ENCODE data around the gene DYNLRB1. TPM values are rescaled to one million over a fixed set of nuclear protein-coding genes. Genes with fewer than 3 reads are reported as not detected.
"Not testable (repeated sequence)": the region's sequence is repeated elsewhere in the genome, so short reads cannot be mapped to it uniquely, and the experiment has no call there.

Gene DYNLRB1
- total and polyA plus RNA-seq, 2 donors from 2014 or later = 185 to 676 TPM

DNA sequence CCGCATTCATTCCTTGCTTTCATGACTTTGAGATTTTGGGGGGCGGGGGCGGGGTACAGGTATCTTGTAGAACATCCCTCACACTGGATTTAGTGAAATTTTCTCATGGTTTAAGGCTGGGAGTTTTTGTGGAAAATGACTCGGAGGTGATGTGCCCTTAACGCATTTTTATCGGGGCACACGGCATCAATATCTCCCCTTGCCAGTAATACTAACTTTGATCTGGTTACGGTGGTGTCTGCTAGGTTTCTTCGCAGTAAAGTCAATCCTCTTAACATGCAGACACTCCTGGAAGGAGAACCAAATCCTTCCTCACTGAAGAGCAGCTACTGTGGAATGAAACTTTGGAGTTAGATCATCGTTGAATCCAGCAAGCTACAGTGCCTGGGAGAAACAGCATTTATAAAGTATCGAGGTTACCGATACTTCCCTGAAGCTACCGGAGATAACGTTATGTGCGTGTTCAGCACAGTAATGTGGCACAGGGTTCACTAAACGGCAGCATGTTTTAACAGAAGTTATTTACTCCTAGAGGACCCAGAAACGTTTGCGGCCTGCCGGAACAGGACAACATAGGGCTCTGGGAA lies 1.2 kb upstream of the DYNLRB1 start:
- no peak for FAIRE-seq
- Histone ChIP-seq H3K27me3 (ENCODE audit: control insufficient read depth, insufficient read depth, low read length) (no peaks in the 10 kb centered on the region), H3K9ac (ENCODE audit: low read length in 3 of 3) (peak overlapping the region; percentile 56 to 87 (median 65)), H3K36me3 (ENCODE audit: control insufficient read depth in 2 of 3, insufficient read depth in 3 of 3, low read length in 3 of 3) (no peaks in the 10 kb centered on the region), H3K4me3 (ENCODE audit: low read length in 3 of 3) (peak overlapping the region; percentile 79 to 94 (median 93)), H3K4me1 (ENCODE audit: control insufficient read depth in 2 of 3, insufficient read depth in 2 of 3, low read depth in 1 of 3, low read length in 3 of 3) (peaks cover 0 to 27% (median 16%) of the 10 kb centered on the region in 3 donors), H3K27ac (ENCODE audit: low read depth in 2 of 2, low read length in 2 of 2) (peak overlapping the region; percentile 95), H3K9me3 (ENCODE audit: control insufficient read depth in 2 of 3, insufficient read depth in 1 of 3, low read length in 3 of 3) (no peaks in the 10 kb centered on the region)
- no peak for DNase-seq
- TF ChIP-seq, protein P1, sequence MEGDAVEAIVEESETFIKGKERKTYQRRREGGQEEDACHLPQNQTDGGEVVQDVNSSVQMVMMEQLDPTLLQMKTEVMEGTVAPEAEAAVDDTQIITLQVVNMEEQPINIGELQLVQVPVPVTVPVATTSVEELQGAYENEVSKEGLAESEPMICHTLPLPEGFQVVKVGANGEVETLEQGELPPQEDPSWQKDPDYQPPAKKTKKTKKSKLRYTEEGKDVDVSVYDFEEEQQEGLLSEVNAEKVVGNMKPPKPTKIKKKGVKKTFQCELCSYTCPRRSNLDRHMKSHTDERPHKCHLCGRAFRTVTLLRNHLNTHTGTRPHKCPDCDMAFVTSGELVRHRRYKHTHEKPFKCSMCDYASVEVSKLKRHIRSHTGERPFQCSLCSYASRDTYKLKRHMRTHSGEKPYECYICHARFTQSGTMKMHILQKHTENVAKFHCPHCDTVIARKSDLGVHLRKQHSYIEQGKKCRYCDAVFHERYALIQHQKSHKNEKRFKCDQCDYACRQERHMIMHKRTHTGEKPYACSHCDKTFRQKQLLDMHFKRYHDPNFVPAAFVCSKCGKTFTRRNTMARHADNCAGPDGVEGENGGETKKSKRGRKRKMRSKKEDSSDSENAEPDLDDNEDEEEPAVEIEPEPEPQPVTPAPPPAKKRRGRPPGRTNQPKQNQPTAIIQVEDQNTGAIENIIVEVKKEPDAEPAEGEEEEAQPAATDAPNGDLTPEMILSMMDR (IDR thresholded peaks at IDR 0.05; ENCODE audit: borderline replicate concordance, extremely low read depth, insufficient read depth) = no peak
- intact Hi-C loops (cut with DNase I) = no loop called here

DNA sequence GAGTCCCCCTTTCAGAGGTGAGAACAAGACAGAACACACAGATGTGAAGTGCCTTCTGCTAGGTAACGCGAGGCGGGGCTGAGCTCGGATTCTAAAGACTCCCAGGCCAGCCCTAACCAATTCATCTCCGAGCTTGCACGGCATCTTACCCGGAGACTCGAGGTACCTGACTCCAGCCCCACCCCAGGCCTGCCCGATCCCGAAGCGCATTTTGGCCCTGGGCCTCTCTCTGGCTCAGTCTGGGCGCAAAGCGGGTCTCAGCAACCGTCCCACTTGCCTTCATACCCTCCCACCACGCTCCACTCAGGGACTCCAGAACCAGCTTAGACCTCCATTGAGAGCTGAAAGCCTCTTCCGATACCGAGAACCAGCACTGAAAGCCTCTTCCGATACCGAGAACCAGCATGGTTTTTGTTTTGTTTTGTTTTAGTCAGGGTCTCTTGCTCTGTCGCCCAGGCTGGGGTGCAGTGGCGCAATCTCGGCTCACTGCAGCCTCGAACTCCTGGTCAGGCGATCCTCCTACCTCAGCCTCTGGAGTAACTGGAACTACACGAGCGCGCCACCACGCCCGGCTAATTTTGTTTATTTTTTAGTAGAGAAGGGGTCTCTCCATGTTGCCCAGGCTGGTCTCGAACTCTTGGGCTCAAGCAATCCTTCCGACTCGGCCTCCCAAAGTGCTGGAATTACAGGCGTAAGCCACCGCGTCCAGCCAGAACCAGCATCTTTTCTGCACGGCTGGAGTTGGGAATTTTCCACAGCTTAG lies 557 bp upstream of the DYNLRB1 start:
- no peaks in the 10 kb centered on the region for H3K9me3 ChIP-seq (ENCODE audit: control insufficient read depth in 2 of 3, insufficient read depth in 1 of 3, low read length in 3 of 3)
- no peaks in the 10 kb centered on the region for H3K36me3 ChIP-seq (ENCODE audit: control insufficient read depth in 2 of 3, insufficient read depth in 3 of 3, low read length in 3 of 3)
- peak overlapping the region; percentile 95 for H3K27ac ChIP-seq (ENCODE audit: low read depth in 2 of 2, low read length in 2 of 2)
- FAIRE-seq = no peak
- H3K4me1 ChIP-seq (ENCODE audit: control insufficient read depth in 2 of 3, insufficient read depth in 2 of 3, low read depth in 1 of 3, low read length in 3 of 3) = peaks cover 0 to 23% (median 16%) of the 10 kb centered on the region in 3 donors
- H3K4me3 ChIP-seq (ENCODE audit: low read length in 3 of 3) = peak overlapping the region; percentile 79 to 94 (median 93)
- peak overlapping the region; percentile 56 to 87 (median 65) for H3K9ac ChIP-seq (ENCODE audit: low read length in 3 of 3)
- H3K27me3 ChIP-seq (ENCODE audit: control insufficient read depth, insufficient read depth, low read length) = no peaks in the 10 kb centered on the region
- peak; percentile 80 to 88 (median 83) for DNase-seq
- intact Hi-C loops (cut with DNase I) = no loop called here
- TF ChIP-seq, protein P1 (IDR thresholded peaks at IDR 0.05; ENCODE audit: borderline replicate concordance, extremely low read depth, insufficient read depth) = no peak

DNA sequence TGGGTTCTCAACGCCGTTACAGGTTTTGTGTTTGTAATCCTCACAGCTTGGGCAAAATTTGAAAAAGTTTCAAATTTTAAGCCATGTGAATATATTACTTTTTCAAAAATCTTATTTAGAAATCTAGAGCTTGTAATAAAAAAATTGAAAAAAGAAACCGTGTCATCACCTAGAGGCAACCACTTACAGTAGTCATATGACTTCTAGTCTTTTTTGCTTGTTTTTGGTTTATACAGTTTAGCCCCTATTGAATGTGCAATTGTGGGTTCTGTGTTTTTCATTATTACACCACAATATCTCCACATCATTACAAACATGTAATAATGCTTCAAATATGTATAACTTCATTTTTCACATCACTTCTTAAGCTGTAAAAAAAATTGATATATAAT lies 888 bp downstream of the DYNLRB1 start:
- Histone ChIP-seq H3K4me3 (ENCODE audit: low read length in 3 of 3) (peak overlapping the region; percentile 79 to 94 (median 93)), H3K9ac (ENCODE audit: low read length in 3 of 3) (peak overlapping the region; percentile 65 to 88 (median 86)), H3K36me3 (ENCODE audit: control insufficient read depth in 2 of 3, insufficient read depth in 3 of 3, low read length in 3 of 3) (no peaks in the 10 kb centered on the region), H3K4me1 (ENCODE audit: control insufficient read depth in 2 of 3, insufficient read depth in 2 of 3, low read depth in 1 of 3, low read length in 3 of 3) (peaks cover 0 to 13% (median 13%) of the 10 kb centered on the region in 3 donors), H3K27me3 (ENCODE audit: control insufficient read depth, insufficient read depth, low read length) (no peaks in the 10 kb centered on the region), H3K27ac (ENCODE audit: low read depth in 2 of 2, low read length in 2 of 2) (peak overlapping the region; percentile 95), H3K9me3 (ENCODE audit: control insufficient read depth in 2 of 3, insufficient read depth in 1 of 3, low read length in 3 of 3) (no peaks in the 10 kb centered on the region)
- DNase-seq = no peak
- TF ChIP-seq, protein P1 (IDR thresholded peaks at IDR 0.05; ENCODE audit: borderline replicate concordance, extremely low read depth, insufficient read depth) = no peak
- FAIRE-seq = no peak
- intact Hi-C loops (cut with DNase I) = no loop called here

DNA sequence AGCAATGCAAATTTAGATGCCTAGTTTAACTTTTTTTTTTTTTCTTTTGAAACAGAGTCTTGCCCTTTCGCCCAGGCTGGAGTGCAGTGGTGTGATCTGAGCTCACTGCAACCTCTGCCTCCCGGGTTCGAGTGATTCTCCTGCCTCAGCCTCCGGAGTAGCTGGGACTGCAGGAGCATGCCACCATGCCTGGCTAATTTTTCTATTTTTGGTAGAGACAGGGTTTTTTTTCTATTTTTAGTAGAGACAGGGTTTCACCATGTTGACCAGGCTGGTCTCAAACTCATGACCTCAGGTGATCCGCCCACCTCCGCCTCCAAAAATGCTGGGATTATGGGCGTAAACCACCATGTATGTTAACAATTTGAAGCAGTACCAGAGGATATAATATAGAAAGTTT lies 2.6 kb downstream of the DYNLRB1 start:
- H3K27ac ChIP-seq (ENCODE audit: low read depth in 2 of 2, low read length in 2 of 2); FAIRE-seq; H3K4me3 ChIP-seq (ENCODE audit: low read length in 3 of 3); H3K9me3 ChIP-seq (ENCODE audit: control insufficient read depth in 2 of 3, insufficient read depth in 1 of 3, low read length in 3 of 3); H3K36me3 ChIP-seq (ENCODE audit: control insufficient read depth in 2 of 3, insufficient read depth in 3 of 3, low read length in 3 of 3); DNase-seq; H3K9ac ChIP-seq (ENCODE audit: low read length in 3 of 3); H3K27me3 ChIP-seq (ENCODE audit: control insufficient read depth, insufficient read depth, low read length); intact Hi-C loops (cut with DNase I): not testable (repeated sequence)
- peaks cover 0 to 14% (median 3%) of the 10 kb centered on the region in 3 donors for H3K4me1 ChIP-seq (ENCODE audit: control insufficient read depth in 2 of 3, insufficient read depth in 2 of 3, low read depth in 1 of 3, low read length in 3 of 3)

DNA sequence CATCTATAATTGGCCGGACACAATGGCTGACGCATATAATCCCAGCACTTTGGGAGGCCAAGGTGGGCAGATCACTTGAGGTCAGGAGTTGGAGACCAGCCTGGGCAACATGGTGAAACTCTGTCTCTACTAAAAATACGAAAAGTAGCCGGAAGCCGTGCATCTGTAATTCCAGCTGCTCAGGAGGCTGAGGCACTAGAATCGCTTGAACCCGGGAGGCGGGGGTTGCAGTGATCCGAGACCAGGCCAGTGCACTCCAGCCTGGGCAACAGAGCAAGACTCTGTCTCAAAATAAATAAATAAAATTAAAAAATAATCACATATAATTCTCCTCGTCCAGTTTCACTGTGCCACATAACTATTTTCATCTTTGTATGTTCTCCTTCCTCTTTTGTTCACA lies 3.6 kb downstream of the DYNLRB1 start:
- H3K9me3 ChIP-seq (ENCODE audit: control insufficient read depth in 2 of 3, insufficient read depth in 1 of 3, low read length in 3 of 3); H3K4me3 ChIP-seq (ENCODE audit: low read length in 3 of 3); H3K27ac ChIP-seq (ENCODE audit: low read depth in 2 of 2, low read length in 2 of 2); DNase-seq; H3K9ac ChIP-seq (ENCODE audit: low read length in 3 of 3); FAIRE-seq; H3K36me3 ChIP-seq (ENCODE audit: control insufficient read depth in 2 of 3, insufficient read depth in 3 of 3, low read length in 3 of 3); intact Hi-C loops (cut with DNase I); H3K27me3 ChIP-seq (ENCODE audit: control insufficient read depth, insufficient read depth, low read length): not testable (repeated sequence)
- H3K4me1 ChIP-seq (ENCODE audit: control insufficient read depth in 2 of 3, insufficient read depth in 2 of 3, low read depth in 1 of 3, low read length in 3 of 3) = peaks cover 0 to 17% (median 3%) of the 10 kb centered on the region in 3 donors
